K562 (cell line): ENCODE measurements around the gene CPNE9. TPM values are rescaled to one million over a fixed set of nuclear protein-coding genes. Genes with fewer than 3 reads are reported as not detected.

ENCODE experiments used
- ATAC-seq: fragments of 200-7000 bp; cut with Tn5 transposase; 3 replicates; pipeline ENCODE4 v1.9.1; 2020; ENCODE audit warnings: moderate library complexity
- BruUV-seq: library from RNA; stranded (reverse); fragments of 400-500 nt; replicated peaks from 2 replicates; lab custom pipeline; 2021; lab: Mats Ljungman, UMichigan
- CTCF ChIA-PET: fragments of 300-600 bp; formaldehyde crosslinking; extraction: SDS; loops from one replicate; lab custom pipeline; 2021; ENCODE audit warnings: low intra/inter-chr PET ratio; lab: Yijun Ruan, JAX
- POLR2A ChIA-PET: fragments of 300-600, 350-650 bp; sonication (Branson Sonifier 250); formaldehyde crosslinking; extraction: SDS; loops from one replicate; lab custom pipeline; 2021; ENCODE audit warnings: antibody characterized with exemption, inconsistent platforms; lab: Yijun Ruan, JAX
- DNase-seq, 4 experiments: peaks; one replicate each; pipeline versions ENCODE4 v3.0.0 to v3.0.0-alpha.2; 2011 to 2018; ENCODE audit warnings: low spot score in 3 of 4, mixed read lengths in 3 of 4; ENCODE audit errors: extremely low read depth in 1 of 4
- FAIRE-seq: peaks from 2 replicates; lab custom pipeline; 2011; peaks lifted over from hg19 to GRCh38; lab: Jason Lieb, UNC
- H2AFZ ChIP-seq: 2 replicates; pipeline ENCODE4 v1.6.0; 2011; ENCODE audit warnings: low read depth, low read length, control low read depth, inconsistent platforms
- H3K27ac ChIP-seq: fragments of 200-600 bp; 3 replicates; pipeline ENCODE4 v1.8.0; 2011; ENCODE audit warnings: low read depth, mild to moderate bottlenecking, control low read depth, inconsistent platforms, low read length, moderate library complexity, mixed read lengths; ENCODE audit errors: extremely low read depth
- H3K27me3 ChIP-seq, 2 experiments: fragments of 300-600 bp in 1 of 2; 2 replicates in 1 of 2; 3 replicates in 1 of 2; pipeline versions ENCODE4 v1.6.0 to v1.8.0; 2011; ENCODE audit warnings: inconsistent platforms in 2 of 2, low read length in 2 of 2, mild to moderate bottlenecking in 1 of 2, mixed read lengths in 1 of 2, moderate library complexity in 1 of 2; ENCODE audit not compliant: control insufficient read depth in 2 of 2, insufficient read depth in 2 of 2
- H3K36me3 ChIP-seq: fragments of 300-600 bp; 3 replicates; pipeline ENCODE4 v1.8.0; 2011; ENCODE audit warnings: mild to moderate bottlenecking, low read length, inconsistent platforms; ENCODE audit not compliant: control insufficient read depth, insufficient read depth
- H3K4me1 ChIP-seq, 2 experiments: fragments of 200-600 bp in 1 of 2; replicated peaks in 1 of 2; 2 replicates in 1 of 2; 3 replicates in 1 of 2; pipeline versions ENCODE4 v1.5.1 to v1.8.0; 2011; ENCODE audit warnings: inconsistent platforms in 2 of 2, low read length in 2 of 2, mild to moderate bottlenecking in 1 of 2, mixed read lengths in 1 of 2, moderate library complexity in 1 of 2; ENCODE audit not compliant: control insufficient read depth in 2 of 2, insufficient read depth in 2 of 2
- H3K4me2 ChIP-seq: 2 replicates; pipeline ENCODE4 v1.6.1; 2011; ENCODE audit warnings: low read length, control low read depth, inconsistent platforms, mixed read lengths; ENCODE audit not compliant: insufficient read depth
- H3K4me3 ChIP-seq: fragments of 200-600 bp; sonication (generic), shearing (Covaris generic); 2 replicates; pipeline ENCODE4 v1.5.1; 2016; ENCODE audit warnings: control low read depth, inconsistent platforms
- H3K79me2 ChIP-seq: fragments of 200-600 bp; 3 replicates; pipeline ENCODE4 v1.8.0; 2011; ENCODE audit warnings: low read length, inconsistent platforms; ENCODE audit not compliant: control insufficient read depth, insufficient read depth
- H3K9ac ChIP-seq, 2 experiments: 2 replicates each; pipeline versions ENCODE4 v1.6.0 to v1.6.1; 2011; ENCODE audit warnings: low read depth in 2 of 2, low read length in 2 of 2, control low read depth in 1 of 2, inconsistent platforms in 1 of 2, mild to moderate bottlenecking in 1 of 2, mixed read lengths in 1 of 2; ENCODE audit not compliant: insufficient read depth in 1 of 2
- H3K9me1 ChIP-seq: one replicate; pipeline ENCODE4 v1.6.0; 2011; ENCODE audit warnings: inconsistent platforms, mild to moderate bottlenecking, low read length, moderate library complexity; ENCODE audit not compliant: control insufficient read depth, insufficient read depth
- H3K9me3 ChIP-seq: replicated peaks from 2 replicates; pipeline ENCODE4 v1.5.1; 2011; ENCODE audit warnings: low read depth, low read length, inconsistent platforms; ENCODE audit not compliant: control insufficient read depth, insufficient read depth
- H4K20me1 ChIP-seq: replicated peaks from 2 replicates; pipeline ENCODE4 v1.6.1; 2011; ENCODE audit warnings: low read length, inconsistent platforms, mixed read lengths; ENCODE audit not compliant: control insufficient read depth, insufficient read depth
- C11orf30 ChIP-seq: fragments of 450-650 bp; IDR thresholded peaks from 2 replicates; pipeline ENCODE4 v1.6.1; 2016; ENCODE audit warnings: low read depth, mild to moderate bottlenecking
- GTF3C2 ChIP-seq: IDR thresholded peaks from 3 replicates; pipeline ENCODE4 v1.6.1; 2011; ENCODE audit warnings: borderline replicate concordance, mild to moderate bottlenecking, moderate library complexity; ENCODE audit not compliant: insufficient read length; ENCODE audit errors: extremely low read depth
- HLTF ChIP-seq: fragments of 450-650 bp; IDR thresholded peaks from 2 replicates; pipeline ENCODE4 v1.6.1; 2016
- JUND ChIP-seq, 2 experiments: IDR thresholded peaks; 2 replicates in 1 of 2; 3 replicates in 1 of 2; pipeline ENCODE4 v1.6.1; 2011; ENCODE audit warnings: borderline replicate concordance in 2 of 2, low read depth in 2 of 2, low read length in 2 of 2, improper control_type of control experiment in 1 of 2, missing biosample characterization in 1 of 2, missing genetic modification characterization in 1 of 2, missing genetic modification reagents in 1 of 2
- L3MBTL2 ChIP-seq: fragments of 450-650 bp; IDR thresholded peaks from 2 replicates; pipeline ENCODE4 v1.6.1; 2016; ENCODE audit warnings: mild to moderate bottlenecking, moderate library complexity
- MTA2 ChIP-seq: fragments of 450-650 bp; IDR thresholded peaks from 2 replicates; pipeline ENCODE4 v1.6.1; 2016; ENCODE audit warnings: low read depth
- PKNOX1 ChIP-seq: fragments of 450-650 bp; IDR thresholded peaks from 2 replicates; pipeline ENCODE4 v1.6.1; 2016
- POLR2H ChIP-seq: IDR thresholded peaks from 2 replicates; pipeline ENCODE4 v1.6.1; 2016; ENCODE audit warnings: missing genetic modification characterization, low read depth, mild to moderate bottlenecking, control low read depth, missing compliant biosample characterization, moderate library complexity
- SMARCA4 ChIP-seq: fragments of 450-650 bp; IDR thresholded peaks from 2 replicates; pipeline ENCODE4 v1.6.1; 2016
- SNIP1 ChIP-seq: fragments of 450-650 bp; IDR thresholded peaks from 2 replicates; pipeline ENCODE4 v1.7.1; 2017; ENCODE audit warnings: low read depth, mild to moderate bottlenecking
- ZBTB34 ChIP-seq: fragments of 250-450 bp; sonication (Bioruptor Pico); IDR thresholded peaks from 2 replicates; pipeline ENCODE4 v1.8.0; 2021; ENCODE audit warnings: mild to moderate bottlenecking, moderate library complexity
- ZNF143 ChIP-seq: sonication (generic); formaldehyde crosslinking; IDR thresholded peaks from 2 replicates; pipeline ENCODE4 v1.9.0; 2022; ENCODE audit warnings: mild to moderate bottlenecking, missing genetic modification reagents
- ZNF655 ChIP-seq: fragments of 250-450 bp; sonication (Bioruptor Pico); IDR thresholded peaks from 2 replicates; pipeline ENCODE4 v1.5.0; 2021
- WGBS: fragments of 100-300 bp; shearing (Covaris generic); methylation state at CpG from one replicate; pipeline ENCODE4 v1.1.6; 2016; ENCODE audit warnings: low coverage, mixed read lengths; ENCODE audit not compliant: insufficient coverage; ENCODE audit errors: missing lambda C conversion rate; 5-methylcytosine and 5-hydroxymethylcytosine counted together
- in situ Hi-C: fragments of 300-500 bp; cut with MboI; formaldehyde crosslinking; loops from 4 replicates; pipeline ENCODE4 v1.15.0; 2018; ENCODE audit warnings: inconsistent platforms, mixed read lengths
- intact Hi-C: fragments of 100-400 bp; cut with micrococcal nuclease; formaldehyde crosslinking; loops from 2 replicates; pipeline ENCODE4 v1.14.2; 2022
- polyA plus RNA-seq, 8 experiments: library from polyadenylated mRNA; depleted of rRNA in 4 of 8; stranded (reverse) in 5 of 8; unstranded in 3 of 8; fragments of >200 nt; fragmentation: Nextera tagmentation in 2 of 8; fragmentation: Illumina TruSeq in 1 of 8; extraction: Ambion mirVana in 2 of 8; extraction: Trizol in 1 of 8; gene quantifications; 2 replicates each; pipeline versions ENCODE4 v1.2.1 to v1.2.3, GENCODE V29; 2011 to 2014; ENCODE audit warnings: inconsistent platforms in 1 of 8, missing spikeins in 1 of 8
- total RNA-seq, 7 experiments: library from RNA; depleted of rRNA in 6 of 7; stranded (reverse); fragments of >200 nt in 6 of 7; fragmentation: Illumina TruSeq in 2 of 7; extraction: Trizol in 2 of 7; gene quantifications; 2 replicates each; pipeline versions ENCODE4 v1.2.1 to v1.2.3, GENCODE V29; 2011 to 2021; ENCODE audit warnings: low replicate concordance in 1 of 7

CPNE9 gene
- total and polyA plus RNA-seq, 9 of the 15 experiments (the other 6 are each of a cell fraction or from before 2014, with no cell fraction given) = 0.22 to 0.56 (median 0.29) TPM; not detected in 3

DNA sequence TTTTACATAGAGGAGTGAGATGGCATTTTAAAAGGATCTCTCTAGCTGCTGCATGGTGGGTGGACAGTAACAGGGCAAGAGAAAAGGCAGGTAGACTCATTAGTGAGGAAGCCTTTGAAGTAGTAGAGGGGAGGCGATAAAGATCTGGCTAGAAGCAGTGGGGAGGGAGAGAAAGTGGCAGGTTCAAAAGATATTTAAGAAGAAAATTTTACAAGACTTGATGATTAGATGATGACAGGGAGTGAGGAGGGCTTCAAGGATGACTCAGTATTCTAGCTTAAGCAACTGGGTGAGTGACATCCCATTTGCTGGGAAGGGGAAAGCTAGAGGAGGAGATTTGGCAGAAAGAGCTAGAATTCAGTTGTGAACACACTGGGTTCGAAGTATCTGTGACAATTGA lies 24.1 kb downstream of the CPNE9 start:
- in situ Hi-C loops (loop anchor here (10.0 kb wide), 1 partner anchor 223 kb away; no protein-coding TSS in a partner anchor), intact Hi-C loops (loop anchor here (1.0 to 10.0 kb wide), 2 partner anchors 224 to 597 kb away; partner anchors contain the start of gene SEC13)
- Histone ChIP-seq H3K27ac (peak overlapping the region; percentile 56; the same call in 2 of the 3 replicates), H3K4me2 (peak overlapping the region; percentile 69; the same call in 1 of the 2 replicates), H3K9ac (no peak overlapping the region), H3K4me1 (peaks cover 27 to 28% of the 10 kb centered on the region in 2 experiments), H3K79me2 (peaks cover 12% of the 10 kb centered on the region), H3K9me3 (no peaks in the 10 kb centered on the region), H3K27me3 (no peaks in the 10 kb centered on the region), H3K36me3 (no peaks in the 10 kb centered on the region), H4K20me1 (peaks cover 5% of the 10 kb centered on the region; the same call in 1 of the 2 replicates), H3K9me1 (no peaks in the 10 kb centered on the region), H3K4me3 (no peak overlapping the region), H2AFZ (peak overlapping the region; percentile 84)
- FAIRE-seq (no peak), DNase-seq (peak in 3 of 4 experiments; percentile 38 to 62 (median 58)), ATAC-seq (no peak)
- CTCF ChIA-PET = no interaction called here
- 32% methylated on average over 1 of the region's 2 CpGs for WGBS
- no TSS peak for BruUV-seq
- POLR2A ChIA-PET = interaction anchor here (0.8 to 1.8 kb wide), 8 partner anchors 9 to 227 kb away, joined by 3 to 7 read pairs (median 4); no protein-coding TSS in a partner anchor
- TF ChIP-seq JUND (IDR thresholded peaks at IDR 0.05; ENCODE audit: borderline replicate concordance, low read depth, low read length) (peak; percentile 64; the same call in 1 of the 2 replicates), JUND (tag; IDR thresholded peaks at IDR 0.05; ENCODE audit: borderline replicate concordance, low read depth, low read length) (no peak; the same call in 2 of the 3 replicates), PKNOX1 (peak; percentile 95), SNIP1 (no peak), MTA2 (0 out of 2 replicates have a peak, but pooled peaks have one; percentile 12), HLTF (0 out of 2 replicates have a peak, but pooled peaks have one; percentile 27), ZNF143 (CRISPR knock-in tag) (0 out of 2 replicates have a peak, but pooled peaks have one; percentile 24), GTF3C2 (no peak), L3MBTL2 (no peak), ZNF655 (no peak), SMARCA4 (peak; percentile 65), C11orf30 (peak; percentile 79), ZBTB34 (CRISPR knock-in tag) (no peak), POLR2H (no peak)
